Fibroblast of upper back skin (primary cell): Measurements from ENCODE around the gene VWA8.
A peak's percentile ranks its signal among the peaks of the same experiment; 100 is the strongest.
"Not testable (repeated sequence)": the region's sequence is repeated elsewhere in the genome, so short reads cannot be mapped to it uniquely, and the experiment has no call there.

Source experiments
- DNase-seq: peaks from one replicate; pipeline ENCODE4 v3.0.0-alpha.2; 2013

Gene VWA8

DNA sequence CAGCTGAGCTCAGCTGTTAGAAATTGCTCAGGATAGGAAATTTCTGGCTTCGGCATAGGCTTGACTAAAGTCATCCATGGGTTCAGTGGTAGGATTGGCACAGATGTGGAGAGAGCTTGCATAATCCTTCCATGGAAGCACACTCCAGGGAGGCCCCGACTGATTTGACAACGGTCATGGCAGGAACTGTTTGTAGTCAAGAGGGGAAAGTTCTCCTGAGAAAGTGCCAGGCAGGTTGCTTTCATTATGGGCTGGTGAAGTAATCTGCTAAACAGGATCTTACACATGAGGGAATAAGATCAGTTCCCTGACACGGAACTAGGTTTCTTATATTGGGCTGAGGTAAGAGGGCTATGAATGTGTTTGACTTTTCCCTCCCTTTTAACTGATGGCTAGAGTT is 383.5 kb downstream of the VWA8 start:
- DNase-seq, result peak; percentile 30

DNA sequence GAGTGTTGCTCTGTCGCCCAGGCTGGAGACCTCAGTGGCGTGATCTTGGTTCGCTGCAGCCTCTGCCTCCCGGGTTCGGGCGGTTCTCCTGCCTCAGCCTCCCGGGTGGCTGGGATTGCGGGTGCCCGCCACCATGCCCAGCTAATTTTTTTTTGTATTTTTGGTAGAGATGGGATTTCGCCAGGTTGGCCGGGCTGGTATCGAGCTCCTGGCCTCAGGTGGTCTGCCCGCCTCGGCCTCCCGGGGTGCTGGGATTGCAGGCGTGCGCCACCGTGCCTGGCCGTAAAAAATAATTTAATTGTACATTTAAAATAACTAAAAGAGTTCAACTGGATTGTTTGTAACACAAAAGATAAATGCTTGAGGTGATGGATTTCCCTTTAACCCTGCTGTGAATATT is 387.3 kb downstream of the VWA8 start:
- DNase-seq, result not testable (repeated sequence)

DNA sequence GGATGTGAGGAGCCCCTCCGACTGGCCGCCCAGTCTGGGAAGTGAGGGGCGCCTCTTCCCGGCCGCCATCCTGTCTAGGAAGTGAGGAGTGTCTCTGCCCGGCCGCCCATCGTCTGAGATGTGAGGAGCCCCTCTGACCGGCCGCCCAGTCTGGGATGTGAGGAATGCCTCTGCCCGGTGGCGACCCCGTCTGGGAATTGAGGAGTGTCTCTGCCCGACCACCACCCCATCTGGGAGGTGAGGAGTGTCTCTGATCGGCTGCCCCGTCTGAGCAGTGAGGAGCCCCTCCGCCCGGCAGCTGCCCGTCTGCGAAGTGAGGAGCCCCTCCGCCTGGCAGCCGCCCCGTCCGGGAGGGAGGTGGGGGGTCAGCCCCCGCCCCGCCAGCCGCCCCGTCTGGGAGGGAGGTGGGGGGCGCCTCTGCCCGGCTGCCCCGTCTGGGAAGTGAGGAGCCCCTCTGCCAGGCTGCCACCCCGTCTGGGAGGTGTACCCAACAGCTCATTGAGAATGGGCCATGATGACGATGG is 389.0 kb downstream of the VWA8 start:
- not testable (repeated sequence) for DNase-seq

DNA sequence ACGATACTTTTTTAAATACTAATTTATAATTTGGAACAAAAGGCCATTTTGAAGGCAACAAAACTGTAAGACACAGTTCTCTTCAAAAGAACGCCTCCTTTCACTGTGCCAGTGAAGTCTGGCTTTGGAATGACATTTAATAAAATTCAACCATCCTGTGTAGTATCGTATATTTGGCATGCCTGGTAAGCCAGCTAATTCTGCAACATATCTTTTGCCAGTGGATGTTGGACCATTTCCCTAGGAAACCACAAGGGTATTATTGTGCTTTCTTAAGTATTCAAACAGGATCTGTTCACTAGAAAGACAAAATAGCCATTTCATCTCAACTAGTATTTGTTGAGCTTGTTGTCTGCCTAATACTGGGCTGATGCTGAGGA is 391.9 kb downstream of the VWA8 start:
- DNase-seq, result peak; percentile 60

DNA sequence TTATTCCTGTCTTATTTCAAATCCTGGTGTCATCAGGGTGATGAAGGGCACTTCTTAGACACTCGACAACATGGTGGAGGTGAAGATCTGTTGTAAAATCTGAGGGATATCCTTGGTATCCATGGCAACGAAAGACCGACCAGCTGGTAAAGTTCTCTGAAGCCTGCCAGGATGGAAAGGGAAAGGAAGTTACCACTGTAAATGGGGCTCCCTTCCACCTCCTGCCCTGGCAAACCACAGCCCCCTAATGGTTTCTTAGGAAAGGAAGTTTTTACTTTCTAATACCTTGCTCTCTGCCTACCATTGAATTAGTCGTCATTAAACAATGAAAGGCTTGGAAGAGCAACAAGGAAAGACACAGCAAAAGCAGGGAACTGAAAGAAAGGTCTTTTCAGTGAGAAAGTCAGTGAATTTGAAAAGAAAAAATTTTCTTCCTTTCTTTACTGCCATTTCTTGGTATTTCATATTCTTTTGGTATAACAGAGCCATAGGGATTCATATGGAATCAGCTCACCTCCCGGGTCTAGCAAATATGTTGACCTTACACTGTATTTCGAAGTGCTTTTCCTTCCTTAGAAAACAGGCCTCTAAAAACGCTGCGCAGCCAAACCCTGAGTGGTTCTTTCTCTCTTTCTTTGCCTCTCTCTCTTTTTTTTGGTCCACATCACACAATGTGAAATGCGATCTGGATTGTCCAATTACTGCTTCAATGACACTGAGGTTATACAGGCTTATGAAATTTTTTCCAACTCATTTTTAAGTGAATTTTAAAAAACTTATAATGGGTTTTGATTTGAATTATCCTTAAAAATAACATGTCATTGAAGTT is 392.6 kb downstream of the VWA8 start:
- peak; percentile 30 for DNase-seq

DNA sequence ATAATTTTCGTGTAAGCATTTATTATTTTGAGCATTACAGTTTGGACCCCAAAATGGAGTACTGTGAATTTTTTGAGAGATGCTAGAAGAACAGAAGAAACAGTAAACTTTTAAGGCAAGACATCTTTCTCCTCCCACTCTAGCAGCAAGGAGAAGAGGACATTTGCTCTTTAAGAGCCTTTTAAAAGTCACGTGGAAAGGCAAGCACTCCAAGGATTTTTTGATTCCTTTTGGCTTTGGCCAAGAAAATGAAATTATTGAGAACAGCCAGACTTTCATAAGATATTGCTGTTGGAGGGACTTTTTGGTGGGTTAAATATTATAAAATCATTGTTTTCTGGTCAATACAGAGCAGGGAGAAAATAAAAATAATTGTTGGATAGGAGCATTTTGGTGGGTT is 393.5 kb downstream of the VWA8 start:
- no peak for DNase-seq

DNA sequence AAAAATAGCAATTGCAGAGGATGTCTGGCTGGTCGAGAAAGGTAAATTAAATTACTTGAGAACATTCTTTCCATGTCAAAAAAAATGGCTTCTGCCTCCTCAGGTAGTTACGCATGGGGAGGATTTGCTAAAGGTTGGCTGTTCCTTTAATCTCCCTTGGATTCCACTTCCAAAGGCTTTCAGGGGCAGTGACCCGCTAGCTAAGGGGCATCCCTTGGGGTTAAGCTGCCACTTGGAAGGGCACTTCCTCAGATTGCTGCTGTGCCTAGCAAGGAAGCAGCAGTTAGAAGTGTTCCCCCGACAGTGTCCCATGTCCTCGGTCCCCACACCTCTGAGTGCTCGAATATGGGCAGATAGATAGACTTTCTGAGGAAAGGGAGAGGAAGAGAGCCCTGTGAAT is 395.1 kb downstream of the VWA8 start:
- DNase-seq, result no peak

DNA sequence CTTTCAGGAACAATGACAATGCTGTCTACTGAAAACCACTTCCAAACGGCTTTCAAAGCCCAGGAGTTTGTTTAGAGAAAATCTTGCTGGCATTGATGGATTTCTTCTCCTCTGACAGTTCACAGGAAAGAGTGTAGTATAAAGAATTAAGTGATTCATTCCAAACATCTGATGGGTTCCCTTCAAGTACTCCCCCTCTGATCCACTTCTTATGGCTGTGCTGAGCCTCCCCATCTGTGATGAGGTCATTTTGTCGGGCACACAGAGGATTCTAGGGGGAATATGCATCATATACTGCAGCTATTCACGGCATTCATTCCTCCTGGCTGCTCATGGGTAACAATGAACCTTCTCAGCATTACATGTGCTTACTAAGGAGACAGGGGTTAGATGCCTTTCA is 395.7 kb downstream of the VWA8 start:
- peak; percentile 96 for DNase-seq

DNA sequence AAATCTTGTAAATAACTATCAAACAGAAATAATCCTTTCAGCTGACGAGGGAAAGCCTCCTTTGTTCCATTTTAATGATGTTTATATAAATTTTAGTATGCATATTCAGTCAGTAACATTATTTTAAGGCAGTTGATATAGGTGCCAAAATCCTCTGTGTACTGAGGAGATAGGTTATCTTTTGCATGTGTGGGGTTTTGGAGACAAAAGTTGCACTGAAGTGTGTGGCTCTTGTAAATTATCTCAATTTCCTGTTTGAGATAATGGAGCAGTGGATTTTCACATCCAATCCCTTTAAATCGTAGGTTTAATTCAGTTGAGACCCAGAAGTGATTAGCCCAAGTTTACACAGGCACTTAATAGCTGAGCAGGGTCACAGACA is 396.9 kb downstream of the VWA8 start:
- no peak for DNase-seq

DNA sequence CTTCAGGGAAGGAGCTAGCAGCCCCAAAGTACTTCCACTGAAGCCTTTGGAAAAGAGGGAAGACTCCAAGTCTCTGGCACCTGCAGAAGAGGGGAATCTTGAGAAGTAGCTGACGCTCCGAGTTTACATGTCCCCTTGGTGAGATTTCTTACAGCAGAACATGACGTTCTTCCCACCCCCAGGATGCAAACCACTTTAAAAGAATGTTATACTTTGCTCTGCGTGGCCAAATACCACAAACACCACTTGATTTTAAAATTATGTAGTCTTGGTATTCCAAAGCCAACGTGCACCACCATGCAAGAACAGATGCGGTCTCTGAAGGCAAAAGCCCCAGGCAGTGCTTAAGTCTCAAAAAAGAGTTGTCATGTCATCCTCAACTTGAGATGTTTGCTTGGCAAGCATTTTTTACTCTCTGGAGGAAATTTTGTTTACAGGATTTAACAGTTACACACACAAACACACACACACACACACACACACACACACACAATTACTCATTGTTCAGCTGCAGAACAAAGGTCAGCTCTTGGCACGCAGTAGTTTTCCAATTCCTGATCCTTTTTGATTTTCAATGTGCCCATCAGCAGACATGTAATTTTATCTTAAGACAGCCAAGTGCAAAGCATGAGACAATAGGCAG is 397.4 kb downstream of the VWA8 start:
- peak; percentile 65 for DNase-seq

DNA sequence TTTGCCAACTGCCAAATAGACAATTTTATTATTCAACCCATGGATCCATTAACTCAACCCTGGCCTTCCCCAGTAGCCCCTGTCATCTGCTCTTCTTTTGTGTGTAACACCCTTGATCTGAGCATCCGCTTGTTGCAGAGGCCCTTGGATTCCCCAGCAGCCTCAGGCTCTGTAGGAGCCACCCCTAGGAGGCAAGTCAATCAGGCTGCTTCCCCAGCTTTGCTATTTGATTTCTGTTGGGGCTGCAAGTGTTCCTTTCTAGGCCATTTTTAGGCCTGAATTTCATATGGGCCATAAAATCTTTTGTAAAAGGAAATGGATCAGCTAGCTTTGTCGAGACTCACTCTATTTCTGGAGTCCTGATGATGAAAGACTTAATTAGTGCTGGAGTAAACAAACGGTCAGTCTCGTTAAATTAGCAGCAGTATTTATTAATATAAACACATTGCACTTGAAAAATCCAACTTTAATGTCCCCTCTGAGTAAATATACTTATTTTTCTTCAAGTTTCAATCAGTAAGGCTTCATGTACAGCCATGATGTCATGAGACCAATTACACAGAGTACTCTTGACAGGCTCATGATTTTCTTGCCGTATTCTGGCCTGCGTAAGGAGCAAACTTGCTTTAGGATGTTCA is 398.2 kb downstream of the VWA8 start:
- DNase-seq, result no peak

DNA sequence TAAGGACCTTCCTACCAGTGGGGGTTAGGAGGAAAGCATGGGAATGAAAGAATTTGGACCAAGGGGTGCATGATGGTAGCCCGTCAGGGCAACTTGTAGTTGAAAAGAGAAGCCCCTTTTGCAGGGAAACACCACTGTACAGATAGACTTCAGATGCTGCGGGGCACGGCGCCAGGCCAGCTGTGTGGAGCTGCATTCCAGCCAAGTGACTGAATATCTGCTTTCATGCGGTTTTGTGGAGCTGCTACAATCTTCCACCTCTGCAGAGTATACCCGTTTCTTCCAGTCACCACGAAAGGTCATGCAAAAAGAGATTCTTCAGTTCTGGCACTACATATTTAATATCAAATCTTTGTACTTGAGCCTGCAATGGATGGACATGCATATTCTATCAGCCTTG is 398.8 kb downstream of the VWA8 start:
- peak; percentile 93 for DNase-seq

DNA sequence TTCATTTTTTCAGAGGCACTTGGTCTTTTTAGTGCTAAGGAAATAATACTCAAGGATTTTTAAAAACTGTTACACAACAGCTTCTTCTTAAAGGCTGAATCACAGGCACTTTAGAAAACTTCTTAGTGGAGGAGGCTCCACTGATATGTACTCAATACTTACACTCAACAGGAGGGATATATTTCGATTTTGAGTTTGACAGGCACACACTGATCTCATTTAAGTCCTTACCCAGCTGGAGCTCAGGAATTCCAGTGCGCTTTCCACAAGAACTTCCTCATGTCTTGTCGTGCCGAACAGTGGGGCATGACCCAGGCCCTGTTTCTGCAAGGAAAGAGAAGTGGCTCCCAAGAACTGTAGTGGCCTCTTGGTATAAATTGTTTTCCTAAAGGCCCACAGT is 399.7 kb downstream of the VWA8 start:
- peak; percentile 69 for DNase-seq

DNA sequence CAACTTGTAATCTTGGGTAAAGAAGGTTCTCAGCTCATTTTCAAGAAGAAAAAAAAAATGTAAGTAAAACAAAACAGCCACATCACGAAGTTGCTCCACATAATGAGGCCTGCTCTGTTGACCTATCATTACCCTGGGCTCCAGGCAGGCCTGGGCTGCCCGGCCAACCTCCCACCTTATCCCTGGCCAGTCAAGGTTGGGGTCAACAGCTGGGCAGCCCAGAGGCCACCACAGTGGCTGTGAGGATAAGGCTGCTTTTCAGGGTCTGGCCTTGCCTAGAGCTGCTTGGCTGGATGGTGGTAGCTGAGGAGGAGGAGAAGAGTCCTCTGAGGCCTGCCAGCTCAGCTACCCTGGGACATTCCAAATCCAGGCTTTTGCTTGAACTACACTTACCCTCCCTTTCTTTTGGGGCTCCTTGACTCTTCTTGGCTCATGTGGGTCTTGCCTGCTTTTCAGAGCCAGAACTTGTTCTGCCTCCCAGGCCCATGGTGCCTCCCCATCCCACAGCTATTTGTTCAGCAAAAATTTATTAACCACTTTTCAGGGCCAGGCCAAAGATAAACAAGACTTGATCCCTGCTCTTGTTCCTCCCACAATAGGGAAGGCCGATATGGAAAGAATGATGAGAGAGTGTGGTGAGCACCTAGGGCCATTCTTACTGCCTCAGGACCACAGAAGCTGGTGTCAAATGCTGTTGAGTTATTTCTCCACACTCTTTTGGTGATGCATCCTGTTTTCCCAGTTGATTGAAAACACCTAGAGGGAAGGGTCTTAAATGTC is 401.9 kb downstream of the VWA8 start:
- no peak for DNase-seq

DNA sequence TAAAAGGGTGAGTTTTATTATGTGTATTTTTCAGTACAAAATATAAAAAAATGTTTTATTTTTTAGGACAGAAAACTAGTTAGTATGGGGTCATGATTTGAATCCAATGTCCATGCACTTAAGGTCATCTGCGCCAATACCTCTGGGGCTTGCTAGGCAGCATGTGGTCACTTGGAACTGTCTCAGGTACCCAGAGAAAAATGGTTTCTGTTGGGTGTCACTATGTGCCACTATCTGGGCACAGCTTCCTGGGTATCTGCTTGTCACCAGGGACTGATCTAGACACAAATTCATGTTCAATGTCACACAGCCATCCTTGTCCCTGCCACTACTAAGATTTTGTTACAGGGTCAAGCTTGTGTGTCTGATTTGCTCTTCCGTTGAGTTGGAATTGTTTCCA is 403.2 kb downstream of the VWA8 start:
- DNase-seq, result no peak

DNA sequence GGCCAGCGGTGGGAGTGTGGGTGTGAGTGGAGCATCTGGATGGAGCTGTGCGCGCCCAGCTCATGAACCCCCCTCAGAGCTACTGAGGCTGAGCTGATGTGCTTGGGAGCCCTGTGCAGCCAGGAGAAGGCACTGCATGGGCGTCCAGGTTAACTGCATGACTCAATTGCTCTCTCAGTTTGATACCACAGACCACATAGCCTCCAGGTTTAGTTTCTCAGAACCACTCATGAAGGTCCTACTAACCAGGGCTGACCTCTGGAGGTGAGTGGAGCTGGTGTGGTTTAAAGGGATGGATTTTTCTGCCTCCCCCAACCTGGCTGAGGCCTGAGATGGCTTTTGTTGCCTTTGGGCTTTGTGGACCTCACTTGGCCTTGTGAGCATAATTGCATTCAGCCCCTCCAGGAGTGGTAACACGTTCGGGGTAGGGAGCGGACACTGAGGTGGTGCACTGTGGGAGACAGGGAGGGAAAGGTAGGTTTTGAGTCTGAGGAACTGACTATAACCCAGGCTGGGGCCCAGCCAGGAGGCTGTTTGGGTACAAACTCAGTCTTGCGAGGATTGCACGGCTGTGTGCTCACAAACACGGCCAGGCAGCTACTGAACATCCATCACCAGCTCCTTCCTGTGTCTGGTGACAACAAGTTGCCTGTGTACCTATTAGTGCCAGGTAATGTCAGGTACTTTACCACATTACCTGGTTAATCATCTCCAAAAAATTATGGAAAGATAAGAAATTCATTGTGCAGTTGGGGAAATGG is 406.1 kb downstream of the VWA8 start:
- DNase-seq, result no peak

DNA sequence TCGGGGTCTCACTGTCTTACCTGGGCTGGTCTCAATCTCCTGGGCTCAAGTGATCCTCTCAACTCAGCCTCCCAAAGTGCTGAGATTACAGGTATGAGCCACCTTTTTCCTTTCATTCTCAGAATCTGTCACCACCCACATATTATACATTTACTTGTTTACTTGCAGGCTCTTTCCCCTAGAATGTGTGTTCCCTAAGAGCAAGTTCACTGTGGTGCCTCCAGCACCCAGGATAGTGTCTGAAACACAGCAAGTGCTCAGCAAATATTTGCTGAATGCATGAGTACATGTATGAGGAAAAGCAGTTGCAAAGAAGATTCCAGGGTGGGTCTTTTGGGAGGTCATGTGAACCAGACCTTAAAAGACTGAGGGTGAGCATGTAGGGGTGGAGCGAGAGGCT is 406.7 kb downstream of the VWA8 start:
- no peak for DNase-seq

DNA sequence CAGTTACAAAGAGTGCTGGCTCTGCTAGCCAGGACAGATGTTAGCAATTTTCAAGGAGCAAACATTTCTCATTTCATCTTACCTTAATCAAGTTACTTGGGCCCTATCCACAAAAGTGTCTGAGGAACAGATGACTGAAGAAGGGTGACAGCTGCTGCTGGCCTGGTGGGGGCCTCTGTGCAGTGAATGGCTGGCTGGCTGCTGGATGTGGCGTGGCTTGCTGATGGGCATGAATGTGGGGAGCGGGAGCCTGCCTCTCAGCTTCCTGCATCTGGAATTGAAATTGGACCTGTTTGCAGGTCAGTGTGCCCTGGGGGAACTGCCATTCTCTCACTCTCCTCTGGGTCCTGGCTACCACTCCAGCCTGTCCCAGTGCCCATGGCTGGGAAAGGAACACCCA is 408.9 kb downstream of the VWA8 start:
- DNase-seq, result no peak

DNA sequence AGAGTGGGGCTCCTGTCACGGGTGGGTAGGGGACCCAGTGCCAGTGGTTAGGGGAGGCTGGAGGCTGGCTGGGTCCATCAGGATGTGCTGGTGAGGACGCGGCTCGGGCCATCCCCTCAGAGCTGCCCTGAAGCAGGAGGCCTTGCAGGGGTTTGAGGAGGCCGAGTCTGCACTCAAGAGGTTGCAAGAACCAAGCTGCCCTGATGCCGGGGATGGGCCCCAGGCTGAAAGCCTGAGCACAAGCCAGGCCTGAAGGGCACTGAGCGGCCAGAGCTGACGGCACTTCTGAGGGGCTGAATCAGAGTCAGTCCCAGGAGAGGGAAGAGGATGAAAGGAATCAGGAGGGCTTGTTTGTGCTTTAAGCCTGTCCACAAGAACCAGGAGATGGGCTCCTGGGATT is 410.6 kb downstream of the VWA8 start:
- DNase-seq, result no peak

DNA sequence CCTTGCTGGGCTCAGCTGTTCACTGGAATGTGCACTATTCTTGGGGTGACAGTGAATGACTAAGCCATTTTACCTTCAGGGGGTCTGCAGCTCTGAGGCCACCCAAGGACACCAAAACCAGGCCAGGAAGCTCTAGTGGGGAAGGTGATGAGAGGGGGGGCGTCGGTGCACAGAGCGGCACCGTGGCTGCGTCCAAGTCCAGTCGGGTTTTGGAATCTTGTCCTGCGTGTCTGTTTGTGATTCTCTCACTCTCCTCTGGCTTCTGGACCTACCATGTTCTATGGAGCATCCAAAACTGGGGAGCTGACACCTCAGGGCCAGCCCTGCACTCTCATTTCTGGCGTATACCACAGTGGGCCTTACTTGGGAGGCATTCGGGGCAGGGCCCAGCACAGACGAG is 411.4 kb downstream of the VWA8 start:
- no peak for DNase-seq

DNA sequence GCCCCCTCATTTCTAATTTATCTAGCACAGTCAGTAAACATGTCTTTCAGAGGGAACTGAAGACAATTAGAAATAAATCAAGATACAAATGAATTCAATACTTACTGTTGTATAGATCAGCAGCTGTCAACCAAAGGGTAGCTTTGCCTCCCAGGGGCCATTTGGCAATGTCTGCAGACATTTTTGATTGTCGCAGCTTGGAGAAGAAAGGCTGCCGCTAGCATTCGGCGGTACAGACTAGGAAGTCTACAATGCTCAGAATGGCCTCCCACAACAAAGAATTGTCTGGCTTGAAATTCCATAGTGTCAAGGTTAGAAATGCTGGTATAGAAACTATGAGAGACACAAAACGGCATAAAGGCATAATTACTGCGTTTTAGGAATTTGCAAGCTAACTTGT is 412.0 kb downstream of the VWA8 start:
- no peak for DNase-seq

DNA sequence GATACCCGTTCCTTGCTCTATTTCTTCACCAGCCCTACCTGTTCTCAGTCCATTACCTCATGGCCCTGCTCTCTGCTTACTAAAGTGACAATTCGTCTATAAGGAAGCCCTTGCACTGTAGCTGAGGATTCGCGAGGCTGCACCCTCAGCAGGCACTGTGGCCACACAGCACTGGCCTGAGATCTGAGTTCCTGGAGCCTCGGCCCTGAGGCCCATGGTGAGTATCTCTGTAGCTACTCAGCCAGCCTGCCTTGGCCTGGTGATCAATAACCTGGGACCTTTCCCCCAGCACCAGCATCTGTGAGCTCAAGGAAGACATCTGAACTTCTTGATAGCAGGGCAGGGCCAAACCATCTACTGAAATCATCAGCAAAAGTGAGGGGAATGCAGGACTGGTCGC is 412.9 kb downstream of the VWA8 start:
- DNase-seq, result no peak
